ENCODE results near the gene RPS18.

- no peak for TF ChIP-seq SKIL (IDR thresholded peaks at IDR 0.05; ENCODE audit: low read depth, poor library complexity, severe bottlenecking)
- TF ChIP-seq NR2C2 (IDR thresholded peaks at IDR 0.05; ENCODE audit: borderline replicate concordance, control insufficient read depth, insufficient read length, low read depth) = no peak
- TF ChIP-seq ZBTB40 (IDR thresholded peaks at IDR 0.05; ENCODE audit: borderline replicate concordance) = no peak
- TF ChIP-seq HDGF (IDR thresholded peaks at IDR 0.05) = no peak
- no peak for TF ChIP-seq EP300 (IDR thresholded peaks at IDR 0.05; ENCODE audit: borderline replicate concordance in 1 of 2, control insufficient read depth in 1 of 2, low read depth in 2 of 2, low read length in 2 of 2)
- no peak for TF ChIP-seq CTCF (IDR thresholded peaks at IDR 0.05 in 2 of 3, conservative IDR thresholded peaks at IDR 0.05 in 1 of 3; ENCODE audit: control insufficient read depth in 2 of 3, extremely low read depth in 1 of 3, insufficient read depth in 1 of 3, low read depth in 3 of 3, low read length in 3 of 3)
These were observed 783 bp upstream of the RPS18 start for GRCh38 chr6:33271117-33271467.
